B cell (primary cell): ENCODE data around the gene STK16. TPM values are rescaled to one million over a fixed set of nuclear protein-coding genes. Genes with fewer than 3 reads are reported as not detected.
A peak's percentile ranks its signal among the peaks of the same experiment; 100 is the strongest.

Source experiments
- ATAC-seq: fragments of 200-7000 bp; cut with Tn5 transposase; one replicate; pipeline ENCODE4 v1.10.0; 2021; ENCODE audit warnings: low read depth, mild to moderate bottlenecking, moderate number of reproducible peaks, moderate library complexity
- CTCF ChIA-PET: fragments of 350-600 bp; sonication (Branson Sonifier 250); formaldehyde crosslinking; loops from one replicate; lab custom pipeline; 2021; ENCODE audit warnings: antibody characterized with exemption, inconsistent platforms; lab: Charles Lee
- POLR2A ChIA-PET: fragments of 350-600 bp; sonication (Branson Sonifier 250); formaldehyde crosslinking; loops from one replicate; lab custom pipeline; 2021; ENCODE audit warnings: antibody characterized with exemption; lab: Charles Lee
- DNase-seq: peaks from one replicate; pipeline ENCODE4 v3.0.0; 2013
- H2AFZ ChIP-seq: 2 replicates; pipeline ENCODE4 v1.6.1; 2012; ENCODE audit warnings: mild to moderate bottlenecking, low read depth, low read length; ENCODE audit not compliant: insufficient read depth, poor library complexity, severe bottlenecking
- H3K27ac ChIP-seq, 2 donors: 1 replicate in 1 of 2; 2 replicates in 1 of 2; pipeline ENCODE4 v1.5.1; 2012 to 2013; ENCODE audit warnings: low read length in 2 of 2, mild to moderate bottlenecking in 2 of 2, moderate library complexity in 1 of 2
- H3K27me3 ChIP-seq, 4 experiments: fragments of 200-600 bp in 1 of 4; sonication (generic) in 1 of 4; replicated peaks in 1 of 4; 1 replicate in 2 of 4; 2 replicates in 2 of 4; pipeline versions ENCODE4 v1.6.1 to v1.7.0; 2013 to 2016; ENCODE audit warnings: low read length in 3 of 4, mild to moderate bottlenecking in 2 of 4, mixed read lengths in 1 of 4, moderate library complexity in 1 of 4; ENCODE audit not compliant: insufficient read depth in 4 of 4, control insufficient read depth in 3 of 4; ENCODE audit errors: control extremely low read depth in 1 of 4
- H3K36me3 ChIP-seq, 2 experiments: replicated peaks in 1 of 2; 1 replicate in 1 of 2; 2 replicates in 1 of 2; pipeline versions ENCODE4 v1.6.1 to v1.7.1; 2013; ENCODE audit warnings: low read length in 1 of 2; ENCODE audit not compliant: insufficient read depth in 2 of 2, control insufficient read depth in 1 of 2; ENCODE audit errors: control extremely low read depth in 1 of 2, extremely low read depth in 1 of 2
- H3K4me1 ChIP-seq, 2 donors: fragments of 200-600 bp in 1 of 2; sonication (generic) in 1 of 2; 1 replicate in 1 of 2; 2 replicates in 1 of 2; pipeline versions ENCODE4 v1.5.1 to v1.6.1; 2013 to 2017; ENCODE audit warnings: low read length in 2 of 2; ENCODE audit not compliant: control insufficient read depth in 2 of 2, insufficient read depth in 2 of 2
- H3K4me2 ChIP-seq: replicated peaks from 2 replicates; pipeline ENCODE3; 2012; ENCODE audit warnings: mild to moderate bottlenecking, low read depth, low read length; ENCODE audit not compliant: poor library complexity, severe bottlenecking
- H3K4me3 ChIP-seq, 5 experiments: fragments of 200-600 bp in 1 of 5; sonication (generic) in 1 of 5; 1 replicate in 3 of 5; 2 replicates in 2 of 5; pipeline versions ENCODE4 v1.5.1 to v1.7.0; 2011 to 2016; ENCODE audit warnings: low read length in 4 of 5, mild to moderate bottlenecking in 4 of 5, low read depth in 2 of 5, control low read depth in 1 of 5, moderate library complexity in 1 of 5; ENCODE audit not compliant: insufficient read depth in 1 of 5; ENCODE audit errors: control extremely low read depth in 1 of 5, extremely low read depth in 1 of 5
- H3K79me2 ChIP-seq: fragments of 200-600 bp; sonication (generic); one replicate; pipeline ENCODE4 v1.6.0; 2016; ENCODE audit warnings: low read length; ENCODE audit not compliant: control insufficient read depth, insufficient read depth
- H3K9ac ChIP-seq: fragments of 200-600 bp; sonication (generic); 2 replicates; pipeline ENCODE4 v1.6.1; 2017; ENCODE audit warnings: mild to moderate bottlenecking, low read length, moderate library complexity
- H3K9me3 ChIP-seq, 3 donors: one replicate each; pipeline versions ENCODE4 v1.6.1 to v1.7.1; 2013; ENCODE audit warnings: low read length in 2 of 3; ENCODE audit not compliant: control insufficient read depth in 2 of 3, insufficient read depth in 1 of 3; ENCODE audit errors: control extremely low read depth in 1 of 3
- H4K20me1 ChIP-seq: 2 replicates; pipeline ENCODE4 v1.6.0; 2012; ENCODE audit warnings: mild to moderate bottlenecking, low read length; ENCODE audit not compliant: insufficient read depth, control insufficient read depth, poor library complexity, severe bottlenecking
- H3K27ac Mint-ChIP-seq: one replicate; pipeline ENCODE4 v1.8.0; 2021; ENCODE audit warnings: mixed read lengths
- H3K27me3 Mint-ChIP-seq: one replicate; pipeline ENCODE4 v1.8.0; 2021; ENCODE audit warnings: mixed read lengths
- H3K4me1 Mint-ChIP-seq: one replicate; pipeline ENCODE4 v1.8.0; 2021; ENCODE audit warnings: mixed read lengths
- H3K4me3 Mint-ChIP-seq: one replicate; pipeline ENCODE4 v1.8.0; 2021; ENCODE audit warnings: mixed read lengths
- H3K9me3 Mint-ChIP-seq: one replicate; pipeline ENCODE4 v1.8.0; 2022; ENCODE audit warnings: mixed read lengths; ENCODE audit not compliant: insufficient read depth
- CTCF ChIP-seq: fragments of 200-600 bp; IDR thresholded peaks from one replicate; pipeline ENCODE4 v1.8.0; 2022; ENCODE audit warnings: antibody characterized with exemption, mild to moderate bottlenecking
- EZH2 ChIP-seq: IDR thresholded peaks from 2 replicates; pipeline ENCODE4 v1.6.1; 2012; ENCODE audit warnings: borderline replicate concordance, low read depth, mild to moderate bottlenecking, moderate library complexity, low read length; ENCODE audit not compliant: insufficient read depth, poor library complexity, severe bottlenecking
- WGBS: methylation state at CpG from one replicate; pipeline ENCODE4 v1.1.5; 2013; ENCODE audit warnings: missing lambda C conversion rate; ENCODE audit not compliant: insufficient coverage; 5-methylcytosine and 5-hydroxymethylcytosine counted together
- intact Hi-C: fragments of 100-400 bp; cut with micrococcal nuclease; formaldehyde crosslinking; loops from one replicate; pipeline ENCODE4 v1.10.0; 2022
- polyA plus RNA-seq: library from polyadenylated mRNA; depleted of rRNA; stranded (reverse); fragments of >200 nt; gene quantifications from 2 replicates; pipeline ENCODE4 v1.2.3, GENCODE V29; 2012
- total RNA-seq, 2 donors: library from RNA; stranded (reverse); fragments of 120-200 nt in 1 of 2; gene quantifications; 1 replicate in 1 of 2; 2 replicates in 1 of 2; pipeline versions ENCODE4 v1.2.3 to v1.2.4, GENCODE V29; 2013 to 2022

Gene STK16
- total and polyA plus RNA-seq, 2 donors (not counting 1 experiment from before 2014, with no cell fraction given) = 29.0 to 60.1 TPM

DNA sequence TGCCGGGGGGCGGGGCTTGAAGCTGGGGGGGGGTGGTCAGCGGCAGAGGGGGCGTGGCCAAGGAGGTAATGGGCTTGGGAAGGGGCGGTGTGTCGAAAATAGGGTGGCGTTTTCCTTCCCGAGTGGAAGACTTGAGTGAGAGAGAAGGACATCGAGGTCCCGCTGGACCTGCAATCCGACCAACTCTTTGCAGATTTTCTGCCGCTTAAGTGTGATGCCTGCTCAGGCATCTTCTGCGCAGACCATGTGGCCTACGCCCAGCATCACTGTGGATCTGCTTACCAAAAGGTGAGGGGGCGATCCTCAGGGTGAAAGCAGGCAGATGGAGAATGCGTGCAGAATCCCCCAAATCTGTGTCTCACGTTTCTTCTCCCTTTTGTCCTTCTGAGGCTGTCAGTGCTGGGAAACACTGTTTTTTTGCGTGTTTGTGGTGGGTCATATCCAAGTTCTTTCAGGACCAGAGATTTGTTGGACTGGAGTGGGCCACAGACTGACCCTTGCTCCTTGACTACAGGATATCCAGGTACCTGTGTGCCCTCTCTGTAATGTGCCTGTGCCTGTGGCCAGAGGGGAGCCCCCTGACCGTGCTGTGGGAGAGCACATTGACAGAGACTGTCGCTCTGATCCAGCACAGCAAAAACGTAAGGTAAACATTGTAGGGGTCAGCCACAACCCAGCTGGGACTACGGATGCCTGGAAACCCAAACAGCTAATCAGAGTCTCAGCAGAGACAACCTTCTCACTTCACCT is 38.0 kb upstream of the STK16 start:
- Histone ChIP-seq H3K4me1 (peaks cover 16 to 23% of the 10 kb centered on the region in 2 donors), H3K36me3 (peaks cover 7 to 24% of the 10 kb centered on the region in 2 experiments), H3K9me3 (no peaks in the 10 kb centered on the region), H4K20me1 (peaks cover 14% of the 10 kb centered on the region), H3K27me3 (no peaks in the 10 kb centered on the region), H2AFZ (peak overlapping the region; percentile 79), H3K27ac (peak overlapping the region; percentile 75 to 94), H3K4me2 (peak overlapping the region; percentile 80), H3K4me3 (peak overlapping the region; percentile 53 to 78 (median 71)), H3K79me2 (peaks cover 6% of the 10 kb centered on the region), H3K9ac (peak overlapping the region; percentile 71)
- intact Hi-C loops = loop anchor here (1.0 to 2.0 kb wide), 2 partner anchors 22 to 37 kb away; partner anchors contain the start of genes ANKZF1, ATG9A, GLB1L and STK16
- ATAC-seq = no peak
- peak overlapping the region; percentile 96 for H3K4me3 Mint-ChIP-seq
- no peak for TF ChIP-seq CTCF
- no peak for TF ChIP-seq EZH2
- H3K9me3 Mint-ChIP-seq = no peaks in the 10 kb centered on the region
- DNase-seq = no peak
- peaks cover 28% of the 10 kb centered on the region for H3K4me1 Mint-ChIP-seq
- H3K27me3 Mint-ChIP-seq = no peaks in the 10 kb centered on the region
- ChIA-PET POLR2A (interaction anchor here (0.6 to 3.0 kb wide), 16 partner anchors 10 to 181 kb away, joined by 3 to 46 read pairs (median 7); partner anchors contain the start of genes ANKZF1, ATG9A, CNPPD1 and DNAJB2), CTCF (interaction anchor here (1.0 to 5.7 kb wide), 10 partner anchors 12 to 180 kb away, joined by 3 to 63 read pairs (median 5); partner anchors contain the start of genes ABCB6, ANKZF1, ATG9A and CNPPD1)
- 33% methylated on average over 18 of the region's 22 CpGs for WGBS
- H3K27ac Mint-ChIP-seq = peak overlapping the region; percentile 98
